Right renal cortex interstitium (tissue), 3 donors: Measurements from ENCODE around the gene SH3BP5L. TPM values are rescaled to one million over a fixed set of nuclear protein-coding genes. Genes with fewer than 3 reads are reported as not detected.
"Not testable (repeated sequence)": the region's sequence is repeated elsewhere in the genome, so short reads cannot be mapped to it uniquely, and the experiment has no call there.

Experiments
- DNase-seq, 3 donors: peaks; one replicate each; pipeline ENCODE4 v3.0.0-alpha.2; 2013; ENCODE audit warnings: low read depth in 3 of 3, low spot score in 2 of 3
- polyA plus RNA-seq, 3 donors: library from polyadenylated mRNA; unstranded; fragments of 120-200 nt; gene quantifications; one replicate each; pipeline ENCODE4 v1.2.1, GENCODE V29; 2013; ENCODE audit not compliant: insufficient read length in 3 of 3

SH3BP5L gene
- polyA plus RNA-seq, 3 donors: 22.1 to 25.0 (median 22.8) TPM

- DNase-seq: no peak
These were observed 8.7 kb upstream of the SH3BP5L start for GRCh38 chr1:248834343-248834940.

GRCh38 chr1:248831842-248832241, 6.1 kb upstream of the SH3BP5L start:
- no peak for DNase-seq

- not testable (repeated sequence) for DNase-seq
These were observed 5.0 kb upstream of the SH3BP5L start for GRCh38 chr1:248830718-248831017.

GRCh38 chr1:248828845-248829244, 3.1 kb upstream of the SH3BP5L start:
- DNase-seq: no peak

GRCh38 chr1:248825573-248825908, 174 bp downstream of the SH3BP5L start:
- DNase-seq: no peak

GRCh38 chr1:248825136-248825535, 579 bp downstream of the SH3BP5L start:
- no peak for DNase-seq

GRCh38 chr1:248824701-248825100, 1.0 kb downstream of the SH3BP5L start:
- no peak for DNase-seq

- DNase-seq: no peak
These were observed 1.4 kb downstream of the SH3BP5L start for GRCh38 chr1:248824301-248824700.

- DNase-seq: no peak
These were observed 2.2 kb downstream of the SH3BP5L start for GRCh38 chr1:248823517-248824001.

- no peak for DNase-seq
These were observed 3.3 kb downstream of the SH3BP5L start for GRCh38 chr1:248822148-248823032.

- no peak for DNase-seq
These were observed 4.1 kb downstream of the SH3BP5L start for GRCh38 chr1:248821641-248822040.

- DNase-seq: no peak
These were observed 4.6 kb downstream of the SH3BP5L start for GRCh38 chr1:248821101-248821500.

- DNase-seq: no peak
These were observed 5.6 kb downstream of the SH3BP5L start for GRCh38 chr1:248820041-248820585.

GRCh38 chr1:248818505-248819374, 7.0 kb downstream of the SH3BP5L start:
- no peak for DNase-seq

- no peak for DNase-seq
These were observed 8.7 kb downstream of the SH3BP5L start for GRCh38 chr1:248817065-248817464.

- no peak for DNase-seq
These were observed 9.5 kb downstream of the SH3BP5L start for GRCh38 chr1:248816042-248816851.

GRCh38 chr1:248815407-248816034, 10.2 kb downstream of the SH3BP5L start:
- no peak for DNase-seq

GRCh38 chr1:248814351-248814750, 11.4 kb downstream of the SH3BP5L start:
- DNase-seq: no peak

GRCh38 chr1:248813546-248813945, 12.2 kb downstream of the SH3BP5L start:
- DNase-seq: no peak
